Uterus (tissue), 4 donors: ENCODE measurements around the gene SNX18. TPM values are rescaled to one million over a fixed set of nuclear protein-coding genes. Genes with fewer than 3 reads are reported as not detected.

ENCODE experiments used
- DNase-seq, 2 donors: peaks; one replicate each; pipeline ENCODE4 v3.0.0-alpha.2; 2019 to 2020
- H3K27ac ChIP-seq, 2 donors: fragments of 200-600 bp; sonication (generic); 1 replicate in 1 of 2; 2 replicates in 1 of 2; pipeline ENCODE4 v1.5.1; 2016 to 2018
- H3K27me3 ChIP-seq, 2 donors: fragments of 200-600 bp; sonication (generic); one replicate each; pipeline ENCODE4 v1.5.1; 2018 to 2019; ENCODE audit warnings: control low read depth in 1 of 2
- H3K36me3 ChIP-seq, 2 donors: fragments of 200-600 bp; sonication (generic); one replicate each; pipeline ENCODE4 v1.5.1; 2019; ENCODE audit warnings: control low read depth in 1 of 2
- H3K4me1 ChIP-seq, 2 donors: fragments of 200-600 bp; sonication (generic); one replicate each; pipeline ENCODE4 v1.5.1; 2018 to 2019; ENCODE audit warnings: control low read depth in 1 of 2
- H3K4me3 ChIP-seq, 2 donors: fragments of 200-600 bp; sonication (generic); 1 replicate in 1 of 2; 2 replicates in 1 of 2; pipeline ENCODE4 v1.5.1; 2018 to 2019; ENCODE audit warnings: mild to moderate bottlenecking in 1 of 2
- H3K9me3 ChIP-seq, 2 donors: fragments of 200-600 bp; sonication (generic); one replicate each; pipeline ENCODE4 v1.5.1; 2019; ENCODE audit warnings: control low read depth in 1 of 2
- POLR2A ChIP-seq, 2 donors: fragments of 450-650 bp; IDR thresholded peaks; one replicate each; pipeline ENCODE4 v1.6.1; 2016; ENCODE audit warnings: antibody characterized with exemption in 2 of 2, mild to moderate bottlenecking in 1 of 2, moderate library complexity in 1 of 2
- intact Hi-C: fragments of 100-400 bp; cut with DNase I; formaldehyde crosslinking; loops from one replicate; pipeline ENCODE4 v1.15.1; 2023; ENCODE audit warnings: low total_unique reads
- total RNA-seq, 4 donors: library from RNA; depleted of rRNA in 3 of 4; stranded (reverse); fragments of >200 nt in 3 of 4; gene quantifications; one replicate each; pipeline versions ENCODE4 v1.1.0 to v1.2.4, GENCODE V29; 2014 to 2023
- TF ChIP-seq, protein P1 (sequence below), 4 experiments: fragments of 200-600 bp in 2 of 4; fragments of 450-650 bp in 2 of 4; sonication (generic) in 2 of 4; IDR thresholded peaks; one replicate each; pipeline ENCODE4 v1.5.1; 2016 to 2019; ENCODE audit warnings: antibody characterized with exemption in 4 of 4, mild to moderate bottlenecking in 2 of 4, moderate library complexity in 1 of 4
- donor health status: DM: yes; HTN: yes; CAD: no.

Gene SNX18
- total RNA-seq, 4 donors from 2014 or later, result 33.6 to 59.1 (median 51.2) TPM

DNA sequence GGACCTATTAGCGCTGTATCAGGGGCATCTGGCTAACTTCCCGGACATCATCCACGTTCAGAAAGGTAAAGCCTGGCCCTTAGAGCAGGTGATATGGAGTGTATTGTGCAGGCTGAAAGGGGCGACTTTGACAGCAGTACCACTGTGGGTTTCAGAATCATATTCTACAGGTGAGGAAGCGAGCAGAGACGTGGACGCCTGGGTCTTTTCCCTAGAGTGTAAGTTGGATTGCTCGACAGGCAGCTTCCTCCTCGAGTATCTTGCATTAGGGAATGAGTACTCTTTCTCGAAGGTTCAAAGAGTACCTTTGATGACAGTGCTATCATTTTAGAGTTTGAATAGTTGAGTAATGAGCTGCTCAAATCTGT, 1.9 kb downstream of the SNX18 start:
- intact Hi-C loops, result loop anchor here (5.0 kb wide), 1 partner anchor 323 kb away; no protein-coding TSS in a partner anchor
- DNase-seq, result no peak
- TF ChIP-seq, protein P1, sequence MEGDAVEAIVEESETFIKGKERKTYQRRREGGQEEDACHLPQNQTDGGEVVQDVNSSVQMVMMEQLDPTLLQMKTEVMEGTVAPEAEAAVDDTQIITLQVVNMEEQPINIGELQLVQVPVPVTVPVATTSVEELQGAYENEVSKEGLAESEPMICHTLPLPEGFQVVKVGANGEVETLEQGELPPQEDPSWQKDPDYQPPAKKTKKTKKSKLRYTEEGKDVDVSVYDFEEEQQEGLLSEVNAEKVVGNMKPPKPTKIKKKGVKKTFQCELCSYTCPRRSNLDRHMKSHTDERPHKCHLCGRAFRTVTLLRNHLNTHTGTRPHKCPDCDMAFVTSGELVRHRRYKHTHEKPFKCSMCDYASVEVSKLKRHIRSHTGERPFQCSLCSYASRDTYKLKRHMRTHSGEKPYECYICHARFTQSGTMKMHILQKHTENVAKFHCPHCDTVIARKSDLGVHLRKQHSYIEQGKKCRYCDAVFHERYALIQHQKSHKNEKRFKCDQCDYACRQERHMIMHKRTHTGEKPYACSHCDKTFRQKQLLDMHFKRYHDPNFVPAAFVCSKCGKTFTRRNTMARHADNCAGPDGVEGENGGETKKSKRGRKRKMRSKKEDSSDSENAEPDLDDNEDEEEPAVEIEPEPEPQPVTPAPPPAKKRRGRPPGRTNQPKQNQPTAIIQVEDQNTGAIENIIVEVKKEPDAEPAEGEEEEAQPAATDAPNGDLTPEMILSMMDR (IDR thresholded peaks at IDR 0.05), result no peak
- no peak for TF ChIP-seq POLR2A (IDR thresholded peaks at IDR 0.05)
- H3K36me3 ChIP-seq, result no peaks in the 10 kb centered on the region
- H3K27me3 ChIP-seq, result no peaks in the 10 kb centered on the region
- H3K4me1 ChIP-seq, result peaks cover 0 to 15% of the 10 kb centered on the region in 2 donors
- peak overlapping the region; percentile 90 to 92 for H3K27ac ChIP-seq
- H3K4me3 ChIP-seq, result peak overlapping the region; percentile 39 to 96
- H3K9me3 ChIP-seq, result no peaks in the 10 kb centered on the region

DNA sequence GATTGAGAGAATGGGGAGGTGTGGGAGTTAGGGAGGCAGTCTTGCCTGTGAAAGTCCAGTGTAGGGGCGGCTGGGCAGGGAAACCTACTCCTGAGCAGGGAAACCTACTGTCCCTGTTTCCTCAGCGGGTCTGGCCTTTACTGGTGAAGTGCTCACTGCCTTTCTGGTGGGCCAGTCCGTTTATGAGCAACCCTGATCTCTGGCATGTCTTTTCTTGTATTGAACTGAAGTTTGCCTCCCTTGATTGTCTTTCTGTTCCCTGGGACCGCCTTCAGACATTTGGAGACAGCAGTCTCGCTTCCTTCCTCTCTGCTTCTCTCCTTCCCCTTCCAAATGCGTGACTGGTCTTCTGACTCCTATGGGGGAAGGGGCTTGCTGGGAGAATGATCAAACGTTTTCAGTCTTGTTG, 2.9 kb downstream of the SNX18 start:
- intact Hi-C loops, result no loop called here
- peak overlapping the region; percentile 39 to 96 for H3K4me3 ChIP-seq
- H3K27ac ChIP-seq, result peak overlapping the region; percentile 90 to 92
- no peaks in the 10 kb centered on the region for H3K9me3 ChIP-seq
- no peaks in the 10 kb centered on the region for H3K27me3 ChIP-seq
- no peaks in the 10 kb centered on the region for H3K36me3 ChIP-seq
- peak in 1 of 2 donors; percentile 28 for DNase-seq
- peaks cover 0 to 19% of the 10 kb centered on the region in 2 donors for H3K4me1 ChIP-seq
- TF ChIP-seq, protein P1 (IDR thresholded peaks at IDR 0.05), result no peak
- TF ChIP-seq POLR2A (IDR thresholded peaks at IDR 0.05), result no peak

DNA sequence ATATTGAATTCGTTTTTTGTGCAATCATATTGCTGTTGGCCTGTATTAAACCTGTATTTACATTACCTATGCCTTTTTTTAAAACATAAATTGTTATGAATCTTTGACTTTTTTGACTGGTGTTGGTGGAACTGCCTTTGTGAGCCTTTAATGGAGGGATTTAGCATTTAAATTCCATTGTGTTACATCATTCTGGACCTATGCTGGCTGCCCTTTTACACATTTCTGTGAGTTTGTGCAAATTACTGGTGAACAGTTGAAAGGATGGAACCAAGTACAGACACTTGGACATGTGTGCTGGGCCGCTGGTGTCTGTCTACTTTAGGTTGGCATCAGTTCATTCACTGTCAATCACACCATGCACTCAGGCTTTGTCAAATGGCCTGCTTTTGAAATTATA, 3.4 kb downstream of the SNX18 start:
- H3K4me3 ChIP-seq, result peak overlapping the region; percentile 39 to 96
- H3K36me3 ChIP-seq, result no peaks in the 10 kb centered on the region
- TF ChIP-seq, protein P1 (IDR thresholded peaks at IDR 0.05), result no peak
- no peak for TF ChIP-seq POLR2A (IDR thresholded peaks at IDR 0.05)
- intact Hi-C loops, result no loop called here
- no peak for DNase-seq
- H3K27ac ChIP-seq, result peak overlapping the region; percentile 90 to 92
- peaks cover 1 to 19% of the 10 kb centered on the region in 2 donors for H3K4me1 ChIP-seq
- no peaks in the 10 kb centered on the region for H3K27me3 ChIP-seq
- H3K9me3 ChIP-seq, result no peaks in the 10 kb centered on the region

DNA sequence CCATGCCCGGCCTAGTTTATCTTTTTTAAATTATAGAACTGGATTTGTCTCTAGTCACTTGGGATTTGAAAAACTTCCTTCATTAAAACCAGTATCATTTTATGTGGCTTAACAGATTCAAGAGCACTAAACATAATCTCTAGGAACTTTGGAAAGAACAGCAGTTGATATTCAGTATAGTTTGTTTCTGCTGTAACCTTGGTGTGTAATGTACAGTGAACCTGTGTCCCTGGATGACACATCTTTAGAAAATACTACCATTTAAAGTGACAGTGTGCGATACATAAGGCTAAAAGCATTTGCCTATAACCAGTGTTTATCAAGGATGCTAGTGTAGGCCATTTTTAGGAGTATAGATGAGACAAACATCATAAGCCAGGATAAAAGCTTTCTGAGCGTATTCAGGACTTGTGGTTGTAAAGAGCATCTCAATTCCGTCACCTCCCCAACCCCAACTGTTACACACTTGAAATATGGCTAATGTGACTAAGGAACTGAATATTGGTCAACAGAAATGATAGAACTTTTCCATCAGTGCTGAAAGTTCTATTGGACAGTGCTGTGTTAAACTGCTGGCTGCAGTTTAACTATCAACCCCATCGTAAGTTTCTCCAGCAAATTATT, 4.4 kb downstream of the SNX18 start:
- intact Hi-C loops, result no loop called here
- H3K36me3 ChIP-seq, result no peaks in the 10 kb centered on the region
- H3K27ac ChIP-seq, result peak overlapping the region in 1 of 2 donors; percentile 90
- TF ChIP-seq, protein P1 (IDR thresholded peaks at IDR 0.05), result no peak
- no peak for DNase-seq
- no peaks in the 10 kb centered on the region for H3K27me3 ChIP-seq
- peak overlapping the region in 1 of 2 donors; percentile 96 for H3K4me3 ChIP-seq
- H3K4me1 ChIP-seq, result peaks cover 5 to 19% of the 10 kb centered on the region in 2 donors
- no peaks in the 10 kb centered on the region for H3K9me3 ChIP-seq

DNA sequence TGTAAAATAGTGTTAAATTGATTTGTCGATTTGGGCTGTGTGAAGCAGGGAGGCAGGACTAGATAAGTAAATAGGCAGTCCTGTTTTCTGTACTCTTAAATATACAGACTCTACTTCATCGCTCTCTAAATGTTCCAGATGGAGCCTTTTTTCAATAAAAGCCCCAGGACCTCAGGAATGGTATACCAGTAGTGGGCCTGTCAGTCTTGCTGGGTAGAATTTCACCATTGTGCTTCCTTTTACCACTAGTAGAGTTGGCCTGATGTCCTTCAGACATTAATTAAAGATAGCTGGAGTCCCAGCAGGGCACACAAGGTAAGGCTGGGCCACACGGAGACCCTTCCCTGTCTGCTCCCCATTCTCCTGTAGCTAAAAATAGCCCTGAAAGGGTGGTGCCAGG, 6.0 kb downstream of the SNX18 start:
- TF ChIP-seq, protein P1 (IDR thresholded peaks at IDR 0.05), result no peak
- TF ChIP-seq POLR2A (IDR thresholded peaks at IDR 0.05), result no peak

More for the DNA sequence above, 6.0 kb downstream of the SNX18 start:
- H3K9me3 ChIP-seq, result no peaks in the 10 kb centered on the region
- intact Hi-C loops, result no loop called here
- H3K27me3 ChIP-seq, result no peaks in the 10 kb centered on the region
- H3K4me3 ChIP-seq, result peak overlapping the region in 1 of 2 donors; percentile 3
- H3K4me1 ChIP-seq, result peaks cover 5 to 30% of the 10 kb centered on the region in 2 donors
- H3K36me3 ChIP-seq, result no peaks in the 10 kb centered on the region
- H3K27ac ChIP-seq, result peak overlapping the region; percentile 53 to 62
- DNase-seq, result no peak
